Panc1 (cell line): ENCODE results near the gene IQCH. TPM values are rescaled to one million over a fixed set of nuclear protein-coding genes. Genes with fewer than 3 reads are reported as not detected.

Experiments
- ATAC-seq: fragments of 200-7000 bp; cut with Tn5 transposase; 2 replicates; pipeline ENCODE4 v1.9.1; 2020; ENCODE audit warnings: mild to moderate bottlenecking, moderate library complexity
- BruUV-seq: library from RNA; stranded (reverse); fragments of 400-500 nt; replicated peaks from 2 replicates; lab custom pipeline; 2021; lab: Mats Ljungman, UMichigan
- CTCF ChIA-PET: fragments of 300-600 bp; sonication (Branson Sonifier 250); formaldehyde crosslinking; loops from one replicate; lab custom pipeline; 2022; ENCODE audit warnings: antibody characterized with exemption; lab: Charles Lee
- POLR2A ChIA-PET: fragments of 300-600 bp; sonication (Branson Sonifier 250); formaldehyde crosslinking; loops from one replicate; lab custom pipeline; 2022; ENCODE audit warnings: antibody characterized with exemption; lab: Charles Lee
- DNase-seq: peaks from one replicate; pipeline ENCODE4 v3.0.0-alpha.2; 2010; ENCODE audit warnings: low read depth, low spot score
- H3K27ac ChIP-seq: 2 replicates; pipeline ENCODE4 v1.5.1; 2011; ENCODE audit warnings: mild to moderate bottlenecking, low read length, inconsistent platforms
- H3K27me3 ChIP-seq: fragments of 200-500 bp; sonication (Bioruptor generic); 2 replicates; pipeline ENCODE4 v1.6.0; 2014; ENCODE audit warnings: low read length, inconsistent platforms; ENCODE audit not compliant: control insufficient read depth, insufficient read depth
- H3K36me3 ChIP-seq: fragments of 200-500 bp; sonication (Bioruptor generic); 2 replicates; pipeline ENCODE4 v1.5.1; 2014; ENCODE audit warnings: inconsistent platforms, mild to moderate bottlenecking, low read length, moderate library complexity; ENCODE audit not compliant: control insufficient read depth, insufficient read depth
- H3K4me1 ChIP-seq: 2 replicates; pipeline ENCODE4 v1.5.1; 2011; ENCODE audit warnings: inconsistent platforms, mild to moderate bottlenecking, low read length, moderate library complexity; ENCODE audit not compliant: control insufficient read depth, insufficient read depth
- H3K4me3 ChIP-seq, 2 experiments: 2 replicates each; pipeline ENCODE4 v1.5.1; 2011 to 2012; ENCODE audit warnings: low read depth in 2 of 2, low read length in 2 of 2, mild to moderate bottlenecking in 2 of 2, inconsistent platforms in 1 of 2, moderate library complexity in 1 of 2
- H3K9me3 ChIP-seq: fragments of 200-500 bp; sonication (Bioruptor generic); 2 replicates; pipeline ENCODE4 v1.5.1; 2014; ENCODE audit warnings: low read depth, mild to moderate bottlenecking, inconsistent platforms, low read length, moderate library complexity; ENCODE audit not compliant: control insufficient read depth, insufficient read depth
- CTCF ChIP-seq: fragments of 450-650 bp; IDR thresholded peaks from 2 replicates; pipeline ENCODE4 v1.5.1; 2017; ENCODE audit warnings: mild to moderate bottlenecking
- POLR2AphosphoS5 ChIP-seq: IDR thresholded peaks from 2 replicates; pipeline ENCODE4 v1.6.1; 2012; ENCODE audit warnings: mild to moderate bottlenecking, low read depth, low read length, moderate library complexity
- SIN3A ChIP-seq: IDR thresholded peaks from 2 replicates; pipeline ENCODE4 v1.6.1; 2012; ENCODE audit warnings: low read depth, mild to moderate bottlenecking, low read length, moderate library complexity, borderline replicate concordance; ENCODE audit not compliant: insufficient read depth
- TCF7L2 ChIP-seq: IDR thresholded peaks from 2 replicates; pipeline ENCODE4 v1.6.1; 2011; ENCODE audit warnings: mild to moderate bottlenecking, low read depth, low read length, inconsistent platforms
- in situ Hi-C: cut with HindIII; loops from 2 replicates; pipeline ENCODE4 v1.10.0; 2016; ENCODE audit warnings: low sequenced_read_pairs, low pct_unique_long_range_greater_than_20kb
- intact Hi-C: fragments of 100-400 bp; cut with micrococcal nuclease; formaldehyde crosslinking; loops from one replicate; pipeline ENCODE4 v1.10.0; 2022; ENCODE audit not compliant: unreplicated experiment
- total RNA-seq: library from RNA; stranded (reverse); gene quantifications from one replicate; pipeline ENCODE4 v1.2.1, GENCODE V29; 2021; ENCODE audit not compliant: unreplicated experiment
- TF ChIP-seq, protein P1 (sequence below), 2 experiments: IDR thresholded peaks; 2 replicates each; pipeline ENCODE4 v1.6.1; 2011 to 2012; ENCODE audit warnings: low read depth in 2 of 2, control low read depth in 1 of 2, low read length in 1 of 2, mild to moderate bottlenecking in 1 of 2, moderate library complexity in 1 of 2; ENCODE audit not compliant: insufficient read depth in 1 of 2

Gene IQCH
- total RNA-seq, 1 experiment from 2014 or later: 3.9 TPM

DNA sequence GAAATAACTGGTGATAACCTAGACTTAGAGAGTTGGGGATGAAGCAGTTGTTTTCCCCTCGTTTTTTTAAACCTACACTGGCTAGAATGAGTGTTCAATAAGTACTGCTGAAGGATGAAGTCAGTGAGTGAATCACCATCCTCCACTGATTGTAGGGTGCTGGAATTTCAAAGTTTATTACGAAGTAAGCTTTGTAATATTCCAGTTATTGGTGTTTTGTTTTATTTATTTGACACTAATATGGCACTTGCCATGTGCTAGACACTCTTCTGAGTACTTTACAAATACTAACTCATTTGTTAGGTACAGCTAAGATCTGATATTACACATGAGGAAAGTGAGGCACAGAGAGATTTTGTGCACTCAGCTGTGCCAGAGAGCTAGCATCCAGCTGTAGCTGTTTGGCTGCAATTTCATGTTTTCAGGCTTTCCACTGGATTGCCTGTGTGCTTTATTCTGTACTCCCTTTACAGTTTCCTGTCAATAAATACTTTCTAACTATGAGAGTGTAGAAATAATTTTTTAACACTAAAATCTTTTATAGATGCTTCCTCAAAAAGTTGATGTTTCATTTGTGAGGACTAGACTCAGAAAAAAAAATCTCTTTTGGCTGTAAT lies 293.8 kb downstream of the IQCH start:
- Histone ChIP-seq H3K4me1 (peaks cover 20% of the 10 kb centered on the region), H3K9me3 (no peaks in the 10 kb centered on the region), H3K36me3 (no peaks in the 10 kb centered on the region), H3K27me3 (no peaks in the 10 kb centered on the region), H3K4me3 (no peak overlapping the region), H3K27ac (peak overlapping the region; percentile 41; the same call in 1 of the 2 replicates)
- intact Hi-C loops: no loop called here
- in situ Hi-C loops: no loop called here
- ChIA-PET CTCF (no interaction called here), POLR2A (interaction anchor here (0.6 kb wide), 1 partner anchor 523 kb away, joined by 6 read pairs; no protein-coding TSS in a partner anchor)
- no peak for DNase-seq
- TF ChIP-seq CTCF (no peak), SIN3A (no peak)
- BruUV-seq: no TSS peak
- ATAC-seq: 0 out of 2 replicates have a peak, but pooled peaks have one; percentile 36

GRCh38 chr15:67548862-67549651 lies 294.5 kb downstream of the IQCH start:
- in situ Hi-C loops: no loop called here
- POLR2A ChIA-PET: interaction anchor here (0.6 kb wide), 1 partner anchor 524 kb away, joined by 6 read pairs; no protein-coding TSS in a partner anchor
- Histone ChIP-seq H3K27me3 (no peaks in the 10 kb centered on the region), H3K4me1 (peaks cover 17% of the 10 kb centered on the region), H3K4me3 (no peak overlapping the region), H3K36me3 (no peaks in the 10 kb centered on the region), H3K9me3 (no peaks in the 10 kb centered on the region), H3K27ac (no peak overlapping the region)
- TF ChIP-seq TCF7L2: no peak
- TF ChIP-seq POLR2AphosphoS5: no peak
- TF ChIP-seq SIN3A: no peak
- TF ChIP-seq CTCF: no peak
- TF ChIP-seq, protein P1, sequence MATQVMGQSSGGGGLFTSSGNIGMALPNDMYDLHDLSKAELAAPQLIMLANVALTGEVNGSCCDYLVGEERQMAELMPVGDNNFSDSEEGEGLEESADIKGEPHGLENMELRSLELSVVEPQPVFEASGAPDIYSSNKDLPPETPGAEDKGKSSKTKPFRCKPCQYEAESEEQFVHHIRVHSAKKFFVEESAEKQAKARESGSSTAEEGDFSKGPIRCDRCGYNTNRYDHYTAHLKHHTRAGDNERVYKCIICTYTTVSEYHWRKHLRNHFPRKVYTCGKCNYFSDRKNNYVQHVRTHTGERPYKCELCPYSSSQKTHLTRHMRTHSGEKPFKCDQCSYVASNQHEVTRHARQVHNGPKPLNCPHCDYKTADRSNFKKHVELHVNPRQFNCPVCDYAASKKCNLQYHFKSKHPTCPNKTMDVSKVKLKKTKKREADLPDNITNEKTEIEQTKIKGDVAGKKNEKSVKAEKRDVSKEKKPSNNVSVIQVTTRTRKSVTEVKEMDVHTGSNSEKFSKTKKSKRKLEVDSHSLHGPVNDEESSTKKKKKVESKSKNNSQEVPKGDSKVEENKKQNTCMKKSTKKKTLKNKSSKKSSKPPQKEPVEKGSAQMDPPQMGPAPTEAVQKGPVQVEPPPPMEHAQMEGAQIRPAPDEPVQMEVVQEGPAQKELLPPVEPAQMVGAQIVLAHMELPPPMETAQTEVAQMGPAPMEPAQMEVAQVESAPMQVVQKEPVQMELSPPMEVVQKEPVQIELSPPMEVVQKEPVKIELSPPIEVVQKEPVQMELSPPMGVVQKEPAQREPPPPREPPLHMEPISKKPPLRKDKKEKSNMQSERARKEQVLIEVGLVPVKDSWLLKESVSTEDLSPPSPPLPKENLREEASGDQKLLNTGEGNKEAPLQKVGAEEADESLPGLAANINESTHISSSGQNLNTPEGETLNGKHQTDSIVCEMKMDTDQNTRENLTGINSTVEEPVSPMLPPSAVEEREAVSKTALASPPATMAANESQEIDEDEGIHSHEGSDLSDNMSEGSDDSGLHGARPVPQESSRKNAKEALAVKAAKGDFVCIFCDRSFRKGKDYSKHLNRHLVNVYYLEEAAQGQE (IDR thresholded peaks at IDR 0.05; ENCODE audit: insufficient read depth in 1 of 2, low read depth in 2 of 2, low read length in 1 of 2): no peak
- no TSS peak for BruUV-seq
- CTCF ChIA-PET: no interaction called here
- intact Hi-C loops: no loop called here
- ATAC-seq: peak; percentile 92
- DNase-seq: no peak
